NCI-H1436 treated with DMSO at 0.1 percent for 48 hours (cell line): Measurements from ENCODE around the gene RXRG.

Experiments
- DNase-seq: peaks from one replicate; lab custom pipeline; 2025; lab: John Stamatoyannopoulos, UW

RXRG gene

GRCh38 chr1:165449131-165449530 lies 4.2 kb upstream of the RXRG start:
- DNase-seq = no peak

- DNase-seq = no peak
These were observed 462 bp upstream of the RXRG start for GRCh38 chr1:165445388-165445787.

GRCh38 chr1:165443539-165444311 lies 1.2 kb downstream of the RXRG start:
- DNase-seq = no peak

- no peak for DNase-seq
These were observed 2.3 kb downstream of the RXRG start for GRCh38 chr1:165442653-165443052.

- DNase-seq = no peak
These were observed 2.9 kb downstream of the RXRG start for GRCh38 chr1:165442053-165442452.

GRCh38 chr1:165441166-165441880 lies 3.6 kb downstream of the RXRG start:
- DNase-seq = no peak

GRCh38 chr1:165439330-165439729 lies 5.6 kb downstream of the RXRG start:
- no peak for DNase-seq

- DNase-seq = no peak
These were observed 7.9 kb downstream of the RXRG start for GRCh38 chr1:165436994-165437393.

GRCh38 chr1:165435801-165436200 lies 9.1 kb downstream of the RXRG start:
- DNase-seq = no peak

GRCh38 chr1:165434281-165434680 lies 10.6 kb downstream of the RXRG start:
- DNase-seq = no peak

- no peak for DNase-seq
These were observed 13.8 kb downstream of the RXRG start for GRCh38 chr1:165431079-165431478.

- DNase-seq = no peak
These were observed 18.2 kb downstream of the RXRG start for GRCh38 chr1:165426745-165427144.

- DNase-seq = no peak
These were observed 19.3 kb downstream of the RXRG start for GRCh38 chr1:165425621-165426020.

GRCh38 chr1:165424454-165425216 lies 20.3 kb downstream of the RXRG start:
- DNase-seq = no peak

- no peak for DNase-seq
These were observed 21.8 kb downstream of the RXRG start for GRCh38 chr1:165423136-165423535.

- DNase-seq = no peak
These were observed 24.3 kb downstream of the RXRG start for GRCh38 chr1:165420655-165421054.

- DNase-seq = no peak
These were observed 25.1 kb downstream of the RXRG start for GRCh38 chr1:165419839-165420238.

- DNase-seq = no peak
These were observed 26.7 kb downstream of the RXRG start for GRCh38 chr1:165418195-165418594.

- DNase-seq = no peak
These were observed 28.1 kb downstream of the RXRG start for GRCh38 chr1:165416876-165417275.

- no peak for DNase-seq
These were observed 29.9 kb downstream of the RXRG start for GRCh38 chr1:165415068-165415467.

GRCh38 chr1:165414620-165415019 lies 30.3 kb downstream of the RXRG start:
- no peak for DNase-seq

- no peak for DNase-seq
These were observed 33.5 kb downstream of the RXRG start for GRCh38 chr1:165411396-165411795.
